ENCODE results near the gene UBXN7. TPM values are rescaled to one million over a fixed set of nuclear protein-coding genes. Genes with fewer than 3 reads are reported as not detected.
A peak's percentile ranks its signal among the peaks of the same experiment; 100 is the strongest.
"Not testable (repeated sequence)": the region's sequence is repeated elsewhere in the genome, so short reads cannot be mapped to it uniquely, and the experiment has no call there.

UBXN7 gene
- total RNA-seq, 1 experiment from 2014 or later, result 9.5 TPM

DNA sequence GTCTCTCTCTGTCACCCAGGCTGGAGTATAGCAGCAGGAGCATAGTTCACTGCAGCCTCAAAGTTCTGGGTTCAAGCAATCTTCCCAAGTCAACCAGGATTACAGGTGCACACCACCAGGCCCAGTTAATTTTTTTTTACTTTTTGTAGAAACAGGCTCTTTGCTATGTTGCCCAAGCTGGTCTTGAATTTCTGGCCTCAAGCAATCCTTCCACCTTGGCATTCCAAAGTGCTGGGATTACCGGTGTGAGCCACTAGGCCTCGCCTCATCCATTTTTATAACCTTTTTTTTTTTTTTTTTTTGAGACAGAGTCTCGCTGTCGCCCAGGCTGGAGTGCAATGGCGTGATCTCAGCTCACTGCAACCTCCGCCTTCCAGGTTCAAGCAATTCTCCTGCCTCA is 7.8 kb downstream of the UBXN7 start:
- H3K9me3 ChIP-seq, H3K36me3 ChIP-seq, DNase-seq, H3K27me3 ChIP-seq, H3K4me3 ChIP-seq: not testable (repeated sequence)

- H3K9me3 ChIP-seq, result no peaks in the 10 kb centered on the region
- DNase-seq, result peak; percentile 65
These were observed 9.0 kb downstream of the UBXN7 start for GRCh38 chr3:196423044-196423781.

DNA sequence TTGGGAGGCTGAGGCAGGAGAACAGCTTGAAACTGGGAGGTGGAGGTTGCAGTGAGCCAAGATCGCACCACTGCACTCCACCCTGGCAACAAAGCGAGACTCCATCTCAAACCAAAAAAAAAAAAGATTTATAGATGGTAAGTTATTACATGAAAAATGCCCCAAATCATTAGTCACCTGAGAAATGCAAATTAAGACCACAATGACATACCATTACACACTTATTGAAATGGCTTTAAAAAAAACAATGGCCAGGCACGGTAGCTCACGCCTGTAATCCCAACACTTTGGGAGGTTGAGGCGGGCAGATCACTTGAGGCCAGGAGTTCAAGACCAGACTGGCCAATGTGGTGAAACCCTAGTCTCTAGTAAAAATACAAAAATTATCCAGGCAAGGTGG is 10.6 kb downstream of the UBXN7 start:
- DNase-seq, H3K9me3 ChIP-seq, H3K27me3 ChIP-seq, H3K4me3 ChIP-seq, H3K36me3 ChIP-seq: not testable (repeated sequence)

More at GRCh38 chr3:196423044-196423781, 9.0 kb downstream of the UBXN7 start:
- no peaks in the 10 kb centered on the region for H3K27me3 ChIP-seq
- H3K36me3 ChIP-seq, result peaks cover 8% of the 10 kb centered on the region
- H3K4me3 ChIP-seq, result no peak overlapping the region

- Histone ChIP-seq H3K36me3 (no peaks in the 10 kb centered on the region), H3K4me3 (no peak overlapping the region), H3K9me3 (no peaks in the 10 kb centered on the region), H3K27me3 (no peaks in the 10 kb centered on the region)
- no peak for DNase-seq
These were observed 12.8 kb downstream of the UBXN7 start for GRCh38 chr3:196419386-196419785.

- DNase-seq, result no peak
- no peaks in the 10 kb centered on the region for H3K27me3 ChIP-seq
- no peaks in the 10 kb centered on the region for H3K36me3 ChIP-seq
- H3K9me3 ChIP-seq, result no peaks in the 10 kb centered on the region
- no peak overlapping the region for H3K4me3 ChIP-seq
These were observed 13.6 kb downstream of the UBXN7 start for GRCh38 chr3:196418601-196419000.

DNA sequence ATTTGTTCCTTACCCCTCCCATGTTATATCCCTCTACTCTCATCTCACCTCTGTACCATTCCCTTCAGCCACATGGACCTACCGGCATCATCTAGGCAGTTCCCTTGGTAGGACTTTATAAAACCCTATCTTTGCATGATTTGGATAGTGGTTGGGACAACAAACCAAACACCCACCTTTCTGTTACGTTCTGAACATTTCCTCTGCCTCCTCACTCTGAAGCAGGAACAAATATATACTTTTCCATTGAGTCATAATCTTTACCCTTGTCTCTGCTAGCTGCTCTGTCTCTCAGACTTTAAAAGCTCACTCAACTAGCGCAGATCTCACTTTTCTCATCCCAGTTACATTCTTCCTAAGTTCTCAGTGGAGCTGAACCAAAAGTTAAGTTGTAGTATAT is 17.8 kb downstream of the UBXN7 start:
- Histone ChIP-seq H3K36me3 (no peaks in the 10 kb centered on the region), H3K27me3 (no peaks in the 10 kb centered on the region), H3K4me3 (no peak overlapping the region), H3K9me3 (peaks cover 3% of the 10 kb centered on the region)
- no peak for DNase-seq

- DNase-seq, result no peak
- H3K27me3 ChIP-seq, result no peaks in the 10 kb centered on the region
- H3K36me3 ChIP-seq, result no peaks in the 10 kb centered on the region
These were observed 19.5 kb downstream of the UBXN7 start for GRCh38 chr3:196412704-196413103.

DNA sequence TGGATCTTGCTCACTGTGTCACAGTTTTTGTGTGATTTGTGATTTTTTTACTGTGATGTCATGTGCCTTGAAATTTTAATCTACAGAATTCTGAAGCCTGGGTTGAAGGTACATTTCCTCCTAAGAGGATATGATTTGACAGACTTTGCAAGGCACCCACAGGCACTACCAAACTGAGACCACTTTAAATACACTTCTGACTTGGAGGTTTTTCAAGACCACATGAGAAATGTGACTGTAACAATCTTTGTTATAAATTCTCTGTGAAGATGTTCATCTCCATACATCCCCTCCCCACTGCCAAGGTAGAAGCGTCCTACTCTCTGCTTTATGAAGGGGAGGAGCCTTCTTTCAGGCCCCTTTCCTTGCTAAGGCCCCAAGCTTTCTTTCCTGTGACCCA is 22.8 kb downstream of the UBXN7 start:
- no peak for DNase-seq
- no peak overlapping the region for H3K4me3 ChIP-seq
- H3K9me3 ChIP-seq, result peaks cover 7% of the 10 kb centered on the region
- H3K36me3 ChIP-seq, result peaks cover 16% of the 10 kb centered on the region
- no peaks in the 10 kb centered on the region for H3K27me3 ChIP-seq

More at GRCh38 chr3:196412704-196413103, 19.5 kb downstream of the UBXN7 start:
- H3K4me3 ChIP-seq, result no peak overlapping the region
- H3K9me3 ChIP-seq, result peaks cover 7% of the 10 kb centered on the region

DNA sequence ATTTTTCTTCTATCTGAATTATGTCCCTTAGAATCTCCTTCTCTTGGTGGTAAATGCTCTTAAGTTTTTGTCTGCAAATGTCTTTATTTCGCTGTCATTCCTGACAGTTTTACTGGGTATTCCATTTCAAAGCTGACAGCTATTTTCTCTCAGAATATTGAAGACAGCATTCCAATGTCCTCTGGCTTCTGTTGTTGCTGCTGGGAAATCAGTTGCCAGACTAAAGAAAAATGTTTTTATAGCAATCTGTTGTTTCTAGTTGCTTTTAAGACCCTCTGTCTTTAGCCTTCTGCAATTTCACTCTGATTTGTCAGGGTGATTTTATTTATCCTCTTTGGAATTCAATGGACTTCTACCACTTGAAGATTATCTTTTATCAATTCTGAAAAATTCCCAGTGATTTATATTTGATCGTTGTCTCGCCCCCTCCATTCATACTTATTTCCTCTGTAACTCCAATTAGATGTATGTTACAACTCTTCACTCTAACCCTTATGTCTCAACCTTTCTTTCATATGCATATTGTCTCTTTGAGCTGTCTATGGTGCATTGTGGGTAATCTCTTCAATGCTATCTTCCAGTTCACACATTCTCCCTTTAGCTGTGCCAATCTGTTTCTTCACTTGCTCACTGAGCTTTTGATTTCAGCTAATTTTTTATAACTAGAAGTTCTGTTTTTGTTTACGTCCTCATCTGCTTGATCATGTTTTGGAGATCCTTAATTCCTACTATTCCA is 23.5 kb downstream of the UBXN7 start:
- H3K36me3 ChIP-seq, result peaks cover 17% of the 10 kb centered on the region
- no peak overlapping the region for H3K4me3 ChIP-seq
- H3K27me3 ChIP-seq, result no peaks in the 10 kb centered on the region
- peaks cover 7% of the 10 kb centered on the region for H3K9me3 ChIP-seq
- DNase-seq, result no peak

DNA sequence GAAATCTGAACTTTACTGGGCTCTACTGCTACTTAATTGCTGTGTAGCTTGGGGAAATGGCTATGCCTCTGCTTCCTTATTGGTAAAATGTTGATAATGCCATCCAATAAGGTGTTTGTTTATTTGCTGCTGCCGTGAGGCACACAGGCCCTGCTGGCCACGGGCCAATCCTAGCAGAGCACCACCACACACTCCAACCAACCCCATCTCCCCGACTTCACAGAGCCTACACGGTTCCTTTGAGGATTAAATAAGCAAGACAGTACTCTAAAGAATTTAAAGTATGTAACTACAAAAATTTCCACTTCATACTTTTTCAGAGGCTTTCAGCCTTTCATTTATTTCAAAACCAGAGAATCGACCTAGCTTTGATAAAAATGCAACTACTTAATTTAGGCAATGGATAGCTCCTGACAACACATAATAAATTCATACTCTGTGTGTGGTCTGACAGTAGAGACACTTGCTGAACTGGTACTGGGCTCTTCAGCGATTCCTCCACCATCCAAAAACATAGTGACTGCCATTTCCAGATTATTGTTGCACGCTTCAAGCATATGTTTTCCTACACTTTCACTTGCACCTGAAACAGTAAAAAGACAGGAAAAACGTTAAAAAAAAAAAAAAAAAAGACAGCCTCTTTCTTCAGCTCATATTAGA is 25.3 kb downstream of the UBXN7 start:
- H3K36me3 ChIP-seq, result peaks cover 19% of the 10 kb centered on the region
- H3K4me3 ChIP-seq, result no peak overlapping the region
- DNase-seq, result peak; percentile 30
- no peaks in the 10 kb centered on the region for H3K27me3 ChIP-seq
- peaks cover 7% of the 10 kb centered on the region for H3K9me3 ChIP-seq

- H3K4me3 ChIP-seq, result no peak overlapping the region
- peaks cover 45% of the 10 kb centered on the region for H3K36me3 ChIP-seq
- H3K27me3 ChIP-seq, result no peaks in the 10 kb centered on the region
- no peaks in the 10 kb centered on the region for H3K9me3 ChIP-seq
- DNase-seq, result no peak
These were observed 31.9 kb downstream of the UBXN7 start for GRCh38 chr3:196400331-196400730.

DNA sequence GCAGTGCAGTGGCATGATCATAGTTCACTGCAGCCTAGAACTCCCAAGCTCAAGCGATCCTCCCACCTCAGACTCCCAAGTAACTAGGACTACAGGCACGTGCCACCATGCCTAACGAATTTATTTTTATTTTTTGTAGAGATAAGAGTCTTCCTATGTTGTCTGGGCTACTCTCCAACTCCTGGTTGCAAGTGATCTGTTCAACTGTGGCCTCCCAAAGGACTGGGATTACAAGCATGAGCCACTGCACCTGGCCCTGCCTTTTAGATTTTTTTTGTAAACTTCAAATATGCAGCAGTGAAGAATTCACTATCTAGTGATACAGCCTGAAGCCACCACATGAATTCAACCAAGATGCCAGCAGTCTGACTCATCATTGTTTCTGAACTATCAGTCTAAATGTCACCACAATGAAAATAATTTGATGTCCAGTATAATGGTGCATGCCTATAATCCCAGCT is 32.7 kb downstream of the UBXN7 start:
- Histone ChIP-seq H3K27me3 (no peaks in the 10 kb centered on the region), H3K9me3 (no peaks in the 10 kb centered on the region), H3K4me3 (no peak overlapping the region), H3K36me3 (peaks cover 39% of the 10 kb centered on the region)
- peak; percentile 28 for DNase-seq

- Histone ChIP-seq H3K4me3 (no peak overlapping the region), H3K36me3 (peaks cover 37% of the 10 kb centered on the region), H3K27me3 (no peaks in the 10 kb centered on the region), H3K9me3 (no peaks in the 10 kb centered on the region)
- no peak for DNase-seq
These were observed 33.4 kb downstream of the UBXN7 start for GRCh38 chr3:196398782-196399181.

GRCh38 chr3:196397941-196398340 is 34.3 kb downstream of the UBXN7 start:
- Histone ChIP-seq H3K9me3 (no peaks in the 10 kb centered on the region), H3K4me3 (no peak overlapping the region), H3K27me3 (no peaks in the 10 kb centered on the region), H3K36me3 (peaks cover 41% of the 10 kb centered on the region)
- no peak for DNase-seq

GRCh38 chr3:196390116-196390515 is 42.1 kb downstream of the UBXN7 start:
- H3K4me3 ChIP-seq, result no peak overlapping the region
- peaks cover 53% of the 10 kb centered on the region for H3K36me3 ChIP-seq
- DNase-seq, result no peak
- peaks cover 16% of the 10 kb centered on the region for H3K9me3 ChIP-seq
- H3K27me3 ChIP-seq, result no peaks in the 10 kb centered on the region

DNA sequence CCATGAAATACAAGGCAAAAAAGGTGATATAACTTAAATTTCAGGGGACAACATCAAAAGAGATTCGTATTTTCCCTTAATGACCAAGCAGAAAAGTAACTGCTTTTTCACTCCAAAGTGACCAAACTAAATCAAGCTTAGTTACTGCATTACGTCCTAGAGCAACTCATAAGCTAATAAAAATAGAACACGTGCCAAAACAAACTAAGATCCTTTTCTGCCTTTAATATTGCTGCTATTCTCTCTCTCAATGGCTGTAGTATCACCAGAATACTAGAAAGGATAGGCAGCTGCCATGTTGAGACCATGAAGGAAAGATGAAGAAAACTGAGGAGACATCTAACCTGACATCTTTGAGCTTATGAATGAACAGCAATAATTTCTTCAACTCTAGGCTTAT is 43.3 kb downstream of the UBXN7 start:
- Histone ChIP-seq H3K4me3 (no peak overlapping the region), H3K36me3 (peaks cover 53% of the 10 kb centered on the region), H3K27me3 (no peaks in the 10 kb centered on the region), H3K9me3 (peaks cover 16% of the 10 kb centered on the region)
- no peak for DNase-seq

GRCh38 chr3:196387941-196388340 is 44.3 kb downstream of the UBXN7 start:
- not testable (repeated sequence) for H3K27me3 ChIP-seq, DNase-seq, H3K4me3 ChIP-seq
- Histone ChIP-seq H3K9me3 (peaks cover 20% of the 10 kb centered on the region), H3K36me3 (peaks cover 49% of the 10 kb centered on the region)

All from MG63 (cell line).